GM23338 (cell line): ENCODE results near the gene COL4A3. TPM values are rescaled to one million over a fixed set of nuclear protein-coding genes. Genes with fewer than 3 reads are reported as not detected.

Experiments
- ATAC-seq: fragments of 200-7000 bp; cut with Tn5 transposase; 3 replicates; pipeline ENCODE4 v1.9.1; 2020
- DNase-seq: peaks from one replicate; pipeline ENCODE4 v3.0.0-alpha.2; 2015; ENCODE audit warnings: low spot score
- H2AFZ ChIP-seq: fragments of 200-600 bp; sonication (generic); 2 replicates; pipeline ENCODE4 v1.8.0; 2016; ENCODE audit warnings: antibody characterized with exemption, mild to moderate bottlenecking, moderate library complexity
- H3F3A ChIP-seq: fragments of 200-600 bp; sonication (generic); replicated peaks from 2 replicates; pipeline ENCODE4 v1.8.0; 2017; ENCODE audit warnings: antibody characterized with exemption, mixed run types, low read depth
- H3K27ac ChIP-seq: fragments of 200-600 bp; sonication (generic); 2 replicates; pipeline ENCODE4 v1.6.1; 2016; ENCODE audit warnings: low read depth
- H3K27me3 ChIP-seq: fragments of 200-600 bp; sonication (generic); 2 replicates; pipeline ENCODE4 v1.8.0; 2016; ENCODE audit warnings: mild to moderate bottlenecking, mixed run types, moderate library complexity; ENCODE audit not compliant: insufficient read depth
- H3K36me3 ChIP-seq: fragments of 200-600 bp; sonication (generic); 2 replicates; pipeline ENCODE4 v1.8.0; 2016; ENCODE audit warnings: mild to moderate bottlenecking; ENCODE audit not compliant: insufficient read depth
- H3K4me1 ChIP-seq: fragments of 200-600 bp; sonication (generic); 2 replicates; pipeline ENCODE4 v1.8.0; 2016; ENCODE audit warnings: mild to moderate bottlenecking, moderate library complexity; ENCODE audit not compliant: insufficient read depth
- H3K4me2 ChIP-seq: fragments of 200-600 bp; sonication (generic); 2 replicates; pipeline ENCODE4 v1.7.1; 2017; ENCODE audit warnings: mixed run types
- H3K4me3 ChIP-seq: fragments of 200-600 bp; sonication (generic); 2 replicates; pipeline ENCODE4 v1.6.1; 2016; ENCODE audit warnings: mixed run types
- H3K79me2 ChIP-seq: fragments of 200-600 bp; sonication (generic); replicated peaks from 2 replicates; pipeline ENCODE4 v1.8.0; 2017; ENCODE audit warnings: mild to moderate bottlenecking; ENCODE audit not compliant: insufficient read depth
- H3K9me2 ChIP-seq: fragments of 200-600 bp; sonication (generic); 2 replicates; pipeline ENCODE4 v1.8.0; 2017; ENCODE audit not compliant: insufficient read depth
- H4K20me1 ChIP-seq: fragments of 200-600 bp; sonication (generic); replicated peaks from 2 replicates; pipeline ENCODE4 v1.8.0; 2017; ENCODE audit warnings: mild to moderate bottlenecking; ENCODE audit not compliant: insufficient read depth
- H3K27ac Mint-ChIP-seq: 2 replicates; pipeline ENCODE4 v1.8.0; 2020; ENCODE audit warnings: inconsistent platforms, mild to moderate bottlenecking, moderate library complexity, mixed read lengths
- H3K27me3 Mint-ChIP-seq: 3 replicates; pipeline ENCODE4 v1.8.0; 2022; ENCODE audit warnings: low read depth, mild to moderate bottlenecking, moderate library complexity, mixed read lengths, inconsistent platforms; ENCODE audit not compliant: insufficient read depth, poor library complexity
- H3K36me3 Mint-ChIP-seq: 3 replicates; pipeline ENCODE4 v1.8.0; 2021; ENCODE audit warnings: low read depth, mild to moderate bottlenecking, inconsistent platforms, moderate library complexity, mixed read lengths
- H3K4me1 Mint-ChIP-seq: 3 replicates; pipeline ENCODE4 v1.8.0; 2020; ENCODE audit warnings: mild to moderate bottlenecking, inconsistent platforms, mixed read lengths
- H3K4me3 Mint-ChIP-seq: 3 replicates; pipeline ENCODE4 v1.8.0; 2021; ENCODE audit warnings: moderate library complexity, mild to moderate bottlenecking, inconsistent platforms, mixed read lengths
- H3K9me3 Mint-ChIP-seq: 3 replicates; pipeline ENCODE4 v1.8.0; 2020; ENCODE audit warnings: moderate library complexity, mild to moderate bottlenecking, inconsistent platforms, mixed read lengths
- CREB1 ChIP-seq: fragments of 250-450 bp; sonication (Bioruptor Pico); IDR thresholded peaks from 2 replicates; pipeline ENCODE4 v1.5.0; 2020; ENCODE audit warnings: low read depth, mild to moderate bottlenecking, moderate library complexity
- CTCF ChIP-seq, 2 experiments: fragments of 200-600 bp in 1 of 2; sonication (generic) in 1 of 2; conservative IDR thresholded peaks; 2 replicates each; pipeline versions ENCODE4 v1.5.1 to v1.6.1; 2016 to 2017; ENCODE audit warnings: antibody characterized with exemption in 2 of 2, low read depth in 2 of 2, mild to moderate bottlenecking in 2 of 2, moderate library complexity in 1 of 2
- EZH2 ChIP-seq: fragments of 200-600 bp; sonication (generic); IDR thresholded peaks from one replicate; pipeline ENCODE4 v1.8.0; 2017; ENCODE audit warnings: antibody characterized with exemption, mild to moderate bottlenecking, low read depth; ENCODE audit not compliant: unreplicated experiment
- JUNB ChIP-seq: IDR thresholded peaks from one replicate; pipeline ENCODE4 v1.6.1; 2016; ENCODE audit warnings: antibody characterized with exemption; ENCODE audit not compliant: unreplicated experiment
- POLR2AphosphoS5 ChIP-seq: IDR thresholded peaks from 2 replicates; pipeline ENCODE4 v1.6.1; 2016; ENCODE audit warnings: antibody characterized with exemption, low read depth
- ZNF462 ChIP-seq: fragments of 250-450 bp; sonication (Bioruptor Pico); IDR thresholded peaks from 2 replicates; pipeline ENCODE4 v1.5.0; 2020; ENCODE audit warnings: mild to moderate bottlenecking, moderate library complexity
- polyA plus RNA-seq: library from polyadenylated mRNA; unstranded; fragments of >200 nt; fragmentation: Nextera tagmentation; extraction: Ambion mirVana; gene quantifications from 2 replicates; pipeline ENCODE4 v1.2.1, GENCODE V29; 2016
- total RNA-seq: library from RNA; depleted of rRNA; stranded (reverse); fragments of >200 nt; shearing (Covaris generic); gene quantifications from 2 replicates; pipeline ENCODE4 v1.2.3, GENCODE V29; 2014
- TF ChIP-seq, protein P1 (sequence below): IDR thresholded peaks from one replicate; pipeline ENCODE4 v1.6.1; 2018; ENCODE audit warnings: antibody characterized with exemption; ENCODE audit not compliant: unreplicated experiment

COL4A3 gene
- total and polyA plus RNA-seq, 2 experiments from 2014 or later, result 1.1 to 3.5 TPM

- Mint-ChIP-seq H3K27me3 (peaks cover 2% of the 10 kb centered on the region), H3K9me3 (no peaks in the 10 kb centered on the region), H3K27ac (no peak overlapping the region), H3K4me3 (no peak overlapping the region), H3K4me1 (peaks cover 26% of the 10 kb centered on the region), H3K36me3 (no peaks in the 10 kb centered on the region)
- no peak overlapping the region for H3K27ac ChIP-seq
- H4K20me1 ChIP-seq, result no peaks in the 10 kb centered on the region
- no peak for DNase-seq
- H3K4me3 ChIP-seq, result no peak overlapping the region
- H3K4me2 ChIP-seq, result no peak overlapping the region
- H3K79me2 ChIP-seq, result no peaks in the 10 kb centered on the region
- no peaks in the 10 kb centered on the region for H3K27me3 ChIP-seq
- ATAC-seq, result peak; percentile 73
- H2AFZ ChIP-seq, result no peak overlapping the region
- TF ChIP-seq EZH2, result no peak
- no peak for TF ChIP-seq CREB1 (CRISPR knock-in tag)
- no peak for TF ChIP-seq CTCF (conservative IDR thresholded peaks at IDR 0.05; ENCODE audit: low read depth in 2 of 2)
- TF ChIP-seq ZNF462 (CRISPR knock-in tag), result no peak
- TF ChIP-seq, protein P1, sequence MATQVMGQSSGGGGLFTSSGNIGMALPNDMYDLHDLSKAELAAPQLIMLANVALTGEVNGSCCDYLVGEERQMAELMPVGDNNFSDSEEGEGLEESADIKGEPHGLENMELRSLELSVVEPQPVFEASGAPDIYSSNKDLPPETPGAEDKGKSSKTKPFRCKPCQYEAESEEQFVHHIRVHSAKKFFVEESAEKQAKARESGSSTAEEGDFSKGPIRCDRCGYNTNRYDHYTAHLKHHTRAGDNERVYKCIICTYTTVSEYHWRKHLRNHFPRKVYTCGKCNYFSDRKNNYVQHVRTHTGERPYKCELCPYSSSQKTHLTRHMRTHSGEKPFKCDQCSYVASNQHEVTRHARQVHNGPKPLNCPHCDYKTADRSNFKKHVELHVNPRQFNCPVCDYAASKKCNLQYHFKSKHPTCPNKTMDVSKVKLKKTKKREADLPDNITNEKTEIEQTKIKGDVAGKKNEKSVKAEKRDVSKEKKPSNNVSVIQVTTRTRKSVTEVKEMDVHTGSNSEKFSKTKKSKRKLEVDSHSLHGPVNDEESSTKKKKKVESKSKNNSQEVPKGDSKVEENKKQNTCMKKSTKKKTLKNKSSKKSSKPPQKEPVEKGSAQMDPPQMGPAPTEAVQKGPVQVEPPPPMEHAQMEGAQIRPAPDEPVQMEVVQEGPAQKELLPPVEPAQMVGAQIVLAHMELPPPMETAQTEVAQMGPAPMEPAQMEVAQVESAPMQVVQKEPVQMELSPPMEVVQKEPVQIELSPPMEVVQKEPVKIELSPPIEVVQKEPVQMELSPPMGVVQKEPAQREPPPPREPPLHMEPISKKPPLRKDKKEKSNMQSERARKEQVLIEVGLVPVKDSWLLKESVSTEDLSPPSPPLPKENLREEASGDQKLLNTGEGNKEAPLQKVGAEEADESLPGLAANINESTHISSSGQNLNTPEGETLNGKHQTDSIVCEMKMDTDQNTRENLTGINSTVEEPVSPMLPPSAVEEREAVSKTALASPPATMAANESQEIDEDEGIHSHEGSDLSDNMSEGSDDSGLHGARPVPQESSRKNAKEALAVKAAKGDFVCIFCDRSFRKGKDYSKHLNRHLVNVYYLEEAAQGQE, result no peak
- no peak for TF ChIP-seq POLR2AphosphoS5
- TF ChIP-seq JUNB, result no peak
- no peaks in the 10 kb centered on the region for H3F3A ChIP-seq
- H3K36me3 ChIP-seq, result no peaks in the 10 kb centered on the region
- peaks cover 18% of the 10 kb centered on the region for H3K4me1 ChIP-seq
- no peaks in the 10 kb centered on the region; the same call in 1 of the 2 replicates for H3K9me2 ChIP-seq
These were observed 73.4 kb downstream of the COL4A3 start for GRCh38 chr2:227237786-227238185.
